ENCODE measurements around the gene TMEM207.

DNA sequence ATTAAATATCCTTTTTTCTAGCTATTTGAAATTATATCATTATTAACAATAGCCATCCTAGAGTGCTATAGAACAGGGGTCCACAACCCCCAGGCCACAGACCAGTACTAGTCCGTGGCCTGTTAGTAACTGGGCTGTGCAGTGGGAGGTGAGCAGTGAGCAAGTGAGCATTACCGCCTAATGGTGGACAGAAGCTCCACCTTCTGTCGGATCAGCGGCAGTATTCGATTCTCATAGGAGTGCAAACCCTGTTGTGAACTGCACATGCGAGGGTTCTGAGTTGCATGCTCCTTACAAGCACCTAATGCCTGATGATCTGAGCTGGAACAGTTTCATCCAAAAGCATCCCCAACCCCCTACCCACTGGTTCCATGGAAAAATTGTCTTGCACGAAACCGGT, 50.0 kb downstream of the TMEM207 start:
- TF ChIP-seq RAD21 (IDR thresholded peaks at IDR 0.05) (no peak), FOXA1 (IDR thresholded peaks at IDR 0.05) (no peak), GABPA (IDR thresholded peaks at IDR 0.05 in 1 of 2, conservative IDR thresholded peaks at IDR 0.05 in 1 of 2) (no peak)
- TF ChIP-seq, protein P1, sequence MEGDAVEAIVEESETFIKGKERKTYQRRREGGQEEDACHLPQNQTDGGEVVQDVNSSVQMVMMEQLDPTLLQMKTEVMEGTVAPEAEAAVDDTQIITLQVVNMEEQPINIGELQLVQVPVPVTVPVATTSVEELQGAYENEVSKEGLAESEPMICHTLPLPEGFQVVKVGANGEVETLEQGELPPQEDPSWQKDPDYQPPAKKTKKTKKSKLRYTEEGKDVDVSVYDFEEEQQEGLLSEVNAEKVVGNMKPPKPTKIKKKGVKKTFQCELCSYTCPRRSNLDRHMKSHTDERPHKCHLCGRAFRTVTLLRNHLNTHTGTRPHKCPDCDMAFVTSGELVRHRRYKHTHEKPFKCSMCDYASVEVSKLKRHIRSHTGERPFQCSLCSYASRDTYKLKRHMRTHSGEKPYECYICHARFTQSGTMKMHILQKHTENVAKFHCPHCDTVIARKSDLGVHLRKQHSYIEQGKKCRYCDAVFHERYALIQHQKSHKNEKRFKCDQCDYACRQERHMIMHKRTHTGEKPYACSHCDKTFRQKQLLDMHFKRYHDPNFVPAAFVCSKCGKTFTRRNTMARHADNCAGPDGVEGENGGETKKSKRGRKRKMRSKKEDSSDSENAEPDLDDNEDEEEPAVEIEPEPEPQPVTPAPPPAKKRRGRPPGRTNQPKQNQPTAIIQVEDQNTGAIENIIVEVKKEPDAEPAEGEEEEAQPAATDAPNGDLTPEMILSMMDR (IDR thresholded peaks at IDR 0.05; ENCODE audit: low read depth, low read length, missing input control) = no peak
